Gastrocnemius medialis (tissue), 4 donors: ENCODE measurements around the gene MIAT. TPM values are rescaled to one million over a fixed set of nuclear protein-coding genes. Genes with fewer than 3 reads are reported as not detected.
A peak's percentile ranks its signal among the peaks of the same experiment; 100 is the strongest.

ENCODE experiments used
- ATAC-seq, 2 donors: fragments of 150-250 bp; one replicate each; pipeline ENCODE4 v1.9.1; 2016
- DNase-seq, 2 donors: peaks; one replicate each; pipeline ENCODE4 v3.0.0-alpha.2; 2019
- H3K27ac ChIP-seq, 4 donors: fragments of 200-600 bp; sonication (generic); 1 replicate in 1 of 4; 2 replicates in 3 of 4; pipeline ENCODE4 v1.5.1; 2016 to 2018; ENCODE audit warnings: mild to moderate bottlenecking in 2 of 4, moderate library complexity in 1 of 4
- H3K27me3 ChIP-seq, 3 donors: fragments of 200-600 bp; sonication (generic) in 2 of 3; 1 replicate in 1 of 3; 2 replicates in 2 of 3; pipeline versions ENCODE4 v1.5.1 to v1.6.0; 2016 to 2019; ENCODE audit warnings: mild to moderate bottlenecking in 1 of 3, moderate library complexity in 1 of 3
- H3K36me3 ChIP-seq, 2 donors: fragments of 200-600 bp; sonication (generic) in 1 of 2; one replicate each; pipeline ENCODE4 v1.5.1; 2017 to 2018
- H3K4me1 ChIP-seq, 2 donors: fragments of 200-600 bp; sonication (generic) in 1 of 2; one replicate each; pipeline ENCODE4 v1.5.1; 2016 to 2017; ENCODE audit warnings: mild to moderate bottlenecking in 2 of 2
- H3K4me3 ChIP-seq, 4 donors: fragments of 200-600 bp; sonication (generic) in 3 of 4; 1 replicate in 1 of 4; 2 replicates in 3 of 4; pipeline ENCODE4 v1.5.1; 2016 to 2019; ENCODE audit warnings: mild to moderate bottlenecking in 2 of 4
- H3K9me3 ChIP-seq, 3 donors: fragments of 200-600 bp; sonication (generic) in 2 of 3; 1 replicate in 1 of 3; 2 replicates in 2 of 3; pipeline ENCODE4 v1.5.1; 2016 to 2019
- POLR2A ChIP-seq, 2 donors: fragments of 450-650 bp; IDR thresholded peaks; one replicate each; pipeline ENCODE4 v1.6.1; 2017; ENCODE audit warnings: antibody characterized with exemption in 2 of 2, mild to moderate bottlenecking in 2 of 2, moderate library complexity in 2 of 2
- in situ Hi-C, 4 donors: fragments of 200-750 bp; cut with MboI; loops; one replicate each; pipeline versions ENCODE4 v1.15.0 to v1.8.0; 2017; ENCODE audit warnings: low sequenced_read_pairs in 4 of 4
- intact Hi-C: fragments of 100-400 bp; cut with DNase I; formaldehyde crosslinking; loops from one replicate; pipeline ENCODE4 v1.15.1; 2023; ENCODE audit warnings: low total_unique reads
- total RNA-seq, 4 donors: library from RNA; depleted of rRNA; stranded (reverse); fragments of >200 nt; gene quantifications; one replicate each; pipeline versions ENCODE4 v1.1.0 to v1.2.3, GENCODE V29; 2016
- TF ChIP-seq, protein P1 (sequence below), 5 experiments: fragments of 450-650 bp in 3 of 5; fragments of 200-600 bp in 2 of 5; sonication (generic) in 2 of 5; IDR thresholded peaks in 4 of 5; conservative IDR thresholded peaks in 1 of 5; 1 replicate in 4 of 5; 2 replicates in 1 of 5; pipeline ENCODE4 v1.5.1; 2016 to 2019; ENCODE audit warnings: antibody characterized with exemption in 5 of 5, mild to moderate bottlenecking in 3 of 5, moderate library complexity in 3 of 5

Gene MIAT
- total RNA-seq, 4 donors from 2014 or later = 0.02 to 0.25 (median 0.07) TPM; not detected in 1

DNA sequence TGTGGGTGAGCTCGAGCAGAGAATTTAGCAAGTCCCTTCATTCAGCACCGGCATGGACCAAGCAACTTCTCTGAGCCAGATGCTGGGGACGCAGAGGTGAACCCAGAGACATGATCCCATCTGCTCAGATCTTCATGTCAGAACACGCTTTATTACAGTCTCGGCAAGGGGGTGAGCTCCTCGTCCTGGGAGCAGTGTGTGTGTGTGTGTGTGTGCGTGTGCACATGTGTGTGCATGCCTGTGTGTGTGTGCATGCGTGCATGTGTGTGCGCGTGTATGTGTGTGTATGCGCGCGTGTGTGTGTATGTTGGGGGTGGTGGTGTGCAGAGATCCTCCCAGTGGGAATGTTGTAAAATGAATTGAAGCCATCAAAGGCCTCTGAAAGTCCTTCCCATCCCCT lies 9.8 kb downstream of the MIAT start:
- Histone ChIP-seq H3K27me3 (peaks cover 4 to 10% (median 7%) of the 10 kb centered on the region in 3 donors), H3K4me1 (peaks cover 2 to 3% of the 10 kb centered on the region in 2 donors), H3K9me3 (no peaks in the 10 kb centered on the region), H3K4me3 (no peak overlapping the region), H3K36me3 (no peaks in the 10 kb centered on the region), H3K27ac (no peak overlapping the region)
- ATAC-seq (no peak), DNase-seq (no peak)
- in situ Hi-C loops (no loop called here), intact Hi-C loops (no loop called here)
- no peak for TF ChIP-seq POLR2A (IDR thresholded peaks at IDR 0.05)
- TF ChIP-seq, protein P1, sequence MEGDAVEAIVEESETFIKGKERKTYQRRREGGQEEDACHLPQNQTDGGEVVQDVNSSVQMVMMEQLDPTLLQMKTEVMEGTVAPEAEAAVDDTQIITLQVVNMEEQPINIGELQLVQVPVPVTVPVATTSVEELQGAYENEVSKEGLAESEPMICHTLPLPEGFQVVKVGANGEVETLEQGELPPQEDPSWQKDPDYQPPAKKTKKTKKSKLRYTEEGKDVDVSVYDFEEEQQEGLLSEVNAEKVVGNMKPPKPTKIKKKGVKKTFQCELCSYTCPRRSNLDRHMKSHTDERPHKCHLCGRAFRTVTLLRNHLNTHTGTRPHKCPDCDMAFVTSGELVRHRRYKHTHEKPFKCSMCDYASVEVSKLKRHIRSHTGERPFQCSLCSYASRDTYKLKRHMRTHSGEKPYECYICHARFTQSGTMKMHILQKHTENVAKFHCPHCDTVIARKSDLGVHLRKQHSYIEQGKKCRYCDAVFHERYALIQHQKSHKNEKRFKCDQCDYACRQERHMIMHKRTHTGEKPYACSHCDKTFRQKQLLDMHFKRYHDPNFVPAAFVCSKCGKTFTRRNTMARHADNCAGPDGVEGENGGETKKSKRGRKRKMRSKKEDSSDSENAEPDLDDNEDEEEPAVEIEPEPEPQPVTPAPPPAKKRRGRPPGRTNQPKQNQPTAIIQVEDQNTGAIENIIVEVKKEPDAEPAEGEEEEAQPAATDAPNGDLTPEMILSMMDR (IDR thresholded peaks at IDR 0.05 in 4 of 5, conservative IDR thresholded peaks at IDR 0.05 in 1 of 5) = no peak

DNA sequence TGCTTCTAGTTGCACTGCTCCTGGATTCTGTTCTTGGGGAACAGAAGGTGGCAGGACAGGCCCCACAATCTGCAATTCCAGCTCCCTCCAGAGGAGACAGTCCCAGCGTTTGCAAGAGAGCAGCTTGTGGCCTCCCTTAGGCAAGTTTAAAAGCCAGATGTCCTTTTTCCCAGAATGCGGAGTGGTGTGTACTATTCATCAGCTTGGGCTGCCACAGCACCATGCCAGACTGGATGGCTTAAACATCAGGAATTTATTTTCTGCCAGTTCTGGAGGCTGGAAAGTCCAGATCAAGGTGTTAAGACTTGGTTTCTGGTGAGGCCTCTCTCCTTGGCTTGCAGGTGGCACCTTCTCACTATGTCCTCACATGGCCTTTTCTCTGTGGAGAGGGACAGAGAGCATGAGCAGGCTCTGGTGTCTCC lies 11.7 kb downstream of the MIAT start:
- TF ChIP-seq POLR2A (IDR thresholded peaks at IDR 0.05) = no peak
- TF ChIP-seq, protein P1 (IDR thresholded peaks at IDR 0.05 in 4 of 5, conservative IDR thresholded peaks at IDR 0.05 in 1 of 5) = peak in 1 of 5 experiments; percentile 24
- intact Hi-C loops = no loop called here
- no peaks in the 10 kb centered on the region for H3K36me3 ChIP-seq
- no peaks in the 10 kb centered on the region for H3K9me3 ChIP-seq
- no peak overlapping the region for H3K27ac ChIP-seq
- H3K4me3 ChIP-seq = no peak overlapping the region
- in situ Hi-C loops = no loop called here
- H3K4me1 ChIP-seq = peaks cover 12 to 14% of the 10 kb centered on the region in 2 donors
- peaks cover 0 to 4% (median 0%) of the 10 kb centered on the region in 3 donors for H3K27me3 ChIP-seq
- DNase-seq = no peak
- no peak for ATAC-seq

DNA sequence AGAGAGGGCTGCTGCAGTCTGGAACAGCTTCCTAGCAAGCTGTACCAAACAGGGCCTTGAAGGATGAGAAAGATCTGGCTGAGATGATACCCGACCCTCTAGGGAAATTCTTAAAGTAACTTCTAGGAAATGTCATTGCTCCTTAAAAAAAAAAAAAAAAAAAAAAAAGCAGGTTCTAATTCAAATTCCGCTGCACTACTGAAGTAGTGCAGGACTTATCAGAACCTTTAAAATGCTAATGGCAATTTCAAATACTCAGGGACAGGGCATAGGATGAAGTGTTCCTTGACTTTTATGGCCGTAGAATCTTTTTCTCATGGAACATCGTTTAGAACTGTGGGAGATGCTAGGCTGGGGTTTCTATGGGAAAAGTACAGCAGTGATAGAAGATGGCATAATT lies 13.1 kb downstream of the MIAT start:
- in situ Hi-C loops (no loop called here), intact Hi-C loops (no loop called here)
- no peak for ATAC-seq
- DNase-seq = no peak
- Histone ChIP-seq H3K36me3 (no peaks in the 10 kb centered on the region), H3K4me1 (peaks cover 20 to 23% of the 10 kb centered on the region in 2 donors), H3K27ac (no peak overlapping the region), H3K4me3 (no peak overlapping the region), H3K9me3 (no peaks in the 10 kb centered on the region), H3K27me3 (no peaks in the 10 kb centered on the region)
- TF ChIP-seq POLR2A (IDR thresholded peaks at IDR 0.05) = no peak
- TF ChIP-seq, protein P1 (IDR thresholded peaks at IDR 0.05 in 4 of 5, conservative IDR thresholded peaks at IDR 0.05 in 1 of 5) = no peak

DNA sequence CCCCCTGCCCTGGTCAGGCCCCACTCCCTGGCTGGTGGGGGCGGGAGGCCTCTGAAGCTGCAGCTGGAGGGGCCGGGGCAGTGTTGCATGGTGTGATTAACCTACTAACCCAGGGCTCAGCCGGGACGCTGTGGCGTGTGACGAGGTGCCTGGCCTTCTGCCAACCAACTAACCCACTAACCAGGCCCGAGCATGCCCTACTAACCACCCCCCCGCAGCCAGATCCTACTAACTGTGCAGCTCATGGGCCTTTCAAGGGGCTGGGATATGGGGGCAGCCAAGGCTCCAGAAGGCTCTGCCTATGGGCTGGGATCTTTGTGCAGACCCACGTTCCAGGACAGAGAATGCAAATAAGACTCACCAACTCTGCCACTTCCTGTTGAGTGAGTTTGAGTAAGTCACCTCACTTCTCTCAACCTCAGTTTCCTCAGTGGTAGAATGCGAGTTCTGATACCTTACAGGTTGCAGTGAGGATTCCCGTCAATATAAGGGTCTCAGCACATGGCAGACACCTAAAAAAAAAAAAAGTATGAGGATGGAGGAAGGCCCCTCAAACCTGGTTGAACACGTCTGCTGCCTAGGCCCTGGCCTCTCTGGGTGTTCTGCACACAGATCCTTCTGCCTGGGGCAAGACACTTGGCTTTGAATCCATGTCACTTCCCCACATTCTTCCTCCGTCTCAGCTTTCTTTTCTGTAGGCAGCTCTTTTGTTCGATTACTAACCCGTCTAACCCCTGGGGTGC lies 14.1 kb downstream of the MIAT start:
- DNase-seq (no peak), ATAC-seq (no peak)
- intact Hi-C loops = no loop called here

More for the DNA sequence above, 14.1 kb downstream of the MIAT start:
- TF ChIP-seq, protein P1 (IDR thresholded peaks at IDR 0.05 in 4 of 5, conservative IDR thresholded peaks at IDR 0.05 in 1 of 5) = no peak
- TF ChIP-seq POLR2A (IDR thresholded peaks at IDR 0.05) = no peak
- no peaks in the 10 kb centered on the region for H3K36me3 ChIP-seq
- H3K4me1 ChIP-seq = peaks cover 20 to 23% of the 10 kb centered on the region in 2 donors
- H3K27me3 ChIP-seq = no peaks in the 10 kb centered on the region
- in situ Hi-C loops = no loop called here
- H3K27ac ChIP-seq = peak overlapping the region; percentile 90 to 97 (median 93)
- H3K4me3 ChIP-seq = peak overlapping the region in 1 of 4 donors; percentile 67
- H3K9me3 ChIP-seq = no peaks in the 10 kb centered on the region
